KMS-11 (cell line): ENCODE results near the gene EPS8L3.
"Not testable (repeated sequence)": the region's sequence is repeated elsewhere in the genome, so short reads cannot be mapped to it uniquely, and the experiment has no call there.

Source experiments
- H2AFZ ChIP-seq: fragments of 200-600 bp; sonication (generic); 2 replicates; pipeline ENCODE4 v1.6.1; 2016; ENCODE audit warnings: antibody characterized with exemption, mixed run types, low read depth
- H3K27ac ChIP-seq: fragments of 200-600 bp; sonication (generic); 2 replicates; pipeline ENCODE4 v1.6.1; 2016; ENCODE audit warnings: mild to moderate bottlenecking, mixed run types
- H3K27me3 ChIP-seq: fragments of 200-600 bp; sonication (generic); 2 replicates; pipeline ENCODE4 v1.6.1; 2017; ENCODE audit warnings: mild to moderate bottlenecking, low read depth, mixed run types, moderate library complexity; ENCODE audit not compliant: insufficient read depth
- H3K36me3 ChIP-seq: fragments of 200-600 bp; sonication (generic); 2 replicates; pipeline ENCODE4 v1.6.1; 2017; ENCODE audit warnings: mild to moderate bottlenecking, mixed run types; ENCODE audit not compliant: insufficient read depth
- H3K4me1 ChIP-seq: fragments of 200-600 bp; sonication (generic); 2 replicates; pipeline ENCODE4 v1.6.1; 2016; ENCODE audit warnings: mild to moderate bottlenecking, low read depth, mixed run types; ENCODE audit not compliant: poor library complexity, severe bottlenecking
- H3K4me2 ChIP-seq: fragments of 200-600 bp; sonication (generic); 2 replicates; pipeline ENCODE4 v1.7.0; 2016; ENCODE audit warnings: mild to moderate bottlenecking, mixed run types
- H3K4me3 ChIP-seq: fragments of 200-600 bp; sonication (generic); IDR thresholded peaks from 2 replicates; pipeline ENCODE4 v1.6.1; 2017; ENCODE audit warnings: low read depth, low read length, mixed read lengths; ENCODE audit not compliant: insufficient read depth
- H3K79me2 ChIP-seq: fragments of 200-600 bp; sonication (generic); 2 replicates; pipeline ENCODE4 v1.6.1; 2016; ENCODE audit warnings: low read depth, mixed run types; ENCODE audit not compliant: insufficient read depth
- H3K9ac ChIP-seq: fragments of 200-600 bp; sonication (generic); 2 replicates; pipeline ENCODE4 v1.6.1; 2016; ENCODE audit warnings: mild to moderate bottlenecking, mixed run types
- H4K20me1 ChIP-seq: fragments of 200-600 bp; sonication (generic); 2 replicates; pipeline ENCODE4 v1.6.1; 2016; ENCODE audit warnings: mild to moderate bottlenecking, mixed run types; ENCODE audit not compliant: insufficient read depth
- CTCF ChIP-seq: fragments of 200-600 bp; sonication (generic); conservative IDR thresholded peaks from 2 replicates; pipeline ENCODE4 v1.6.1; 2017; ENCODE audit warnings: low read depth, mild to moderate bottlenecking, antibody characterized with exemption, low read length, moderate library complexity, mixed read lengths

Gene EPS8L3

GRCh38 chr1:109749221-109749620 lies 14.5 kb downstream of the EPS8L3 start:
- no peak for TF ChIP-seq CTCF
- H3K79me2 ChIP-seq = no peaks in the 10 kb centered on the region
- no peak overlapping the region for H3K4me3 ChIP-seq
- H4K20me1 ChIP-seq = no peaks in the 10 kb centered on the region
- H3K9ac ChIP-seq = no peak overlapping the region
- H3K4me1 ChIP-seq = no peaks in the 10 kb centered on the region
- H3K36me3 ChIP-seq = no peaks in the 10 kb centered on the region
- H3K27me3 ChIP-seq = no peaks in the 10 kb centered on the region
- no peak overlapping the region for H3K4me2 ChIP-seq
- H3K27ac ChIP-seq = no peak overlapping the region
- H2AFZ ChIP-seq = no peak overlapping the region

DNA sequence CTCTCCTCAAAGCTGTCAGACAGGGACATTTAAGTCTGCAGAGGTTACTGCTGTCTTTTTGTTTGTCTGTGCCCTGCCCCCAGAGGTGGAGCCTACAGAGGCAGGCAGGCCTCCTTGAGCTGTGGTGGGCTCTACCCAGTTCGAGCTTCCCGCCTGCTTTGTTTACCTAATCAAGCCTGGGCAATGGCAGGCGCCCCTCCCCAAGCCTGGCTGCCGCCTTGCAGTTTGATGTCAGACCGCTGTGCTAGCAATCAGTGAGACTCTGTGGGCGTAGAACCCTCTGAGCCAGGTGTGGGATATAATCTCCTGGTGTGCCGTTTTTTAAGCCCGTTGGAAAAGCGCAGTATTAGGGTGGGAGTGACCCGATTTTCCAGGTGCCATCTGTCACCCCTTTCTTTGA lies 15.4 kb downstream of the EPS8L3 start:
- not testable (repeated sequence) for H3K4me1 ChIP-seq, H3K4me2 ChIP-seq, H3K27ac ChIP-seq, H3K36me3 ChIP-seq, H3K27me3 ChIP-seq, H3K4me3 ChIP-seq, H3K79me2 ChIP-seq, H3K9ac ChIP-seq, H4K20me1 ChIP-seq, H2AFZ ChIP-seq

DNA sequence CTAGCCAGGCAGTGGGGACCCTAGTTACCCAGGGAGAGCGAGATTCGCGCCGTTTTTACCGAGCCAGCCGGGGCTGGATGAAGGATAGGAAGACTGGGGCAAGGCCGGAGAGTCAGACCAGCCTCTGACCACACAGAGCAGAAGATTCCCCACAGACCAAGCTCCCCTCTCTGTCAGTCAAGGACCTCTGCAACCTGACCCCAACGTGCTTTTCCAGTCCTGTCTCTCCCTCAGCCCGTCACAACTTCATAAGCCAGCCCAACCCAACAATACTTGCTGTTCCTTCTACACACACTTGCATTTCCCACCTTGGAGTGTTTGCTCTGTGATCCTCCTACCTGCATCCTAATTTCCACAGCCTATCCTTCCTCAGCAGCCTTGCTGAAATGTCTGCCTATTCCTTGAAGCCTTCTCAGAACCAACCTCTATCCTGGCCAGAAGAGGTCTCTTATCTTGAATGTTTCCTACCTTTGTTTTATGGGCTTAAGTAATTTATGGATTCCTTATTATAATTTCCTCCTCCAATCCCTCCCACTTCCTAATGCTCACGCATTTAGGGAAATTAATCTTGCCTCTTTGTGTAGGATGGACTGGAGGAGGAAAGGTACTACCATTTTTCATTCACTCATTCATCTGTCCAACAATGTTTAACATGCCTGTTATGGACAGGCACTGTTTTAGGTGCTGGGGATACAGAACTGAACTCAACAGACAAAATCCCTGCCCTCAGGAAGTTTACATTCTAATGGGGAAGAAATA lies 22.9 kb downstream of the EPS8L3 start, which contains the start of gene GSTM3:
Gene GSTM3, minus strand, starts transcription at position 424 of the 759 bp plus-strand sequence. CDS start 751 bp downstream, outside the sequence.
- Histone ChIP-seq H3K4me3 (peak within 1 kb of the TSS; percentile 95), H2AFZ (peak within 1 kb of the TSS; percentile 97), H3K79me2 (no peaks in the 10 kb centered on the region), H3K4me2 (peak within 1 kb of the TSS; percentile 41), H3K9ac (peak within 1 kb of the TSS; percentile 49), H3K27ac (no peak within 1 kb of the TSS), H3K36me3 (no peaks in the 10 kb centered on the region), H3K4me1 (peaks cover 13% of the 10 kb centered on the region), H3K27me3 (no peaks in the 10 kb centered on the region), H4K20me1 (no peaks in the 10 kb centered on the region)
- TF ChIP-seq CTCF = 0 out of 2 replicates have a peak, but pooled peaks have one; percentile 22

DNA sequence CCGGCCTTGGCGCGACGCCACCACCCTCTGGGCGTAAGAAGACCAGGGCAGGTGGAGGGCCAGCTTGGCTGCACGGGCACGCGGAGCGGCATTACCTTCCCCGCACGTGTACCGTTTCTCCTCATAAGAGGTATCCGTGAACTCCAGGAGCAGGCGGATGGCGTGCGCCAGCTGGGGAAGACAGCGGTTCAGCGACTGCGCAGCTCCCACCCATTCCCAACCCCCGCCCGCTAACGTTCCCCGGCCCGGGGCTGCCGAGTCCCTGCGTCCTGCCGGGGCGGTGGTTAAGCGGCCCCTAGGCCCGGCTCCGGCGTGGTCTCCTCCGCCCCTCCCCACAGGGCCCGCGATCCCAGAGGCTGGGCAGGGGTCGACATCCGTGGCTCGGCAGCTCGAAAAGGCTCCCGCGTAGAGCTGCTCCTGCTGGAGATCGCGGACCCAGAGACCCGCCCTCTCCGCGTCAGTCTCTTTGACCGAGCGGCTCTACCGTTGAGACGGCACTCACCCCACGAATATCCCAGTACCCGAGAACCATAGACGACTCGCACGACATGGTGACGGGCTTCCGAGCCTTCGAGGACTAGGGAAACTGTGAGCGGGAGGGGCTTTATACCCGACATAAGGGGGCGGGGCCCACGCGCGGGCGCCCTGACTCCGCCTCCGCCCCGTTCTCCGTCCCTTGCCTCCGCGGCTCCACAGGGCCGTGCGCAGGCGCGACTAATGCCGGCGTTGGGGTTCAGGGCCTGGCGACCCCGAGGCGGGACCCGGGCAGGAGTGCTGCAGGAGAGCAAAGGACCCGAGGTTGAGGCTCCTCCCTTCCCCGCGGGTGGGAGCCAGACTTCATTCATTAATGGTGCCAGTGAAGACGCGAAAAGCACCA lies 23.7 kb downstream of the EPS8L3 start:
- Histone ChIP-seq H3K9ac (peak overlapping the region; percentile 49), H3K4me2 (peak overlapping the region; percentile 41), H2AFZ (peak overlapping the region; percentile 97), H3K27ac (no peak overlapping the region), H3K36me3 (no peaks in the 10 kb centered on the region), H3K27me3 (no peaks in the 10 kb centered on the region), H3K79me2 (no peaks in the 10 kb centered on the region), H4K20me1 (no peaks in the 10 kb centered on the region), H3K4me3 (peak overlapping the region; percentile 95), H3K4me1 (peaks cover 13% of the 10 kb centered on the region)
- TF ChIP-seq CTCF = no peak
